ENCODE data around the gene RAB26.
A peak's percentile ranks its signal among the peaks of the same experiment; 100 is the strongest.

The RAB26 gene

GRCh38 chr16:2143878-2144485 is 4.4 kb upstream of the RAB26 start:
- no peak for DNase-seq (ENCODE audit: insufficient read length, low spot score)
- FAIRE-seq, result no peak
- TF ChIP-seq CTCF (IDR thresholded peaks at IDR 0.05; ENCODE audit: insufficient read depth, missing control alignments), result no peak

- FAIRE-seq, result no peak
- no peak for DNase-seq (ENCODE audit: insufficient read length, low spot score)
- TF ChIP-seq CTCF (IDR thresholded peaks at IDR 0.05; ENCODE audit: insufficient read depth, missing control alignments), result no peak
Observed at GRCh38 chr16:2145843-2146242, 2.6 kb upstream of the RAB26 start.

GRCh38 chr16:2147378-2147777 is 1.0 kb upstream of the RAB26 start:
- FAIRE-seq, result no peak
- no peak for DNase-seq (ENCODE audit: insufficient read length, low spot score)
- no peak for TF ChIP-seq CTCF (IDR thresholded peaks at IDR 0.05; ENCODE audit: insufficient read depth, missing control alignments)

- TF ChIP-seq CTCF (IDR thresholded peaks at IDR 0.05; ENCODE audit: insufficient read depth, missing control alignments), result no peak
- FAIRE-seq (no peak), DNase-seq (ENCODE audit: insufficient read length, low spot score) (no peak)
Observed at GRCh38 chr16:2148714-2149629, 547 bp downstream of the RAB26 start.

GRCh38 chr16:2149630-2150417 is 1.4 kb downstream of the RAB26 start:
- DNase-seq (ENCODE audit: insufficient read length, low spot score) (no peak), FAIRE-seq (no peak)
- TF ChIP-seq CTCF (IDR thresholded peaks at IDR 0.05; ENCODE audit: insufficient read depth, missing control alignments), result no peak

- peak; percentile 90 for DNase-seq (ENCODE audit: insufficient read length, low spot score)
- TF ChIP-seq CTCF (IDR thresholded peaks at IDR 0.05; ENCODE audit: insufficient read depth, missing control alignments), result no peak
- no peak for FAIRE-seq
Observed at GRCh38 chr16:2150418-2151187, 2.2 kb downstream of the RAB26 start.

Measured in D721Med (cell line).